ENCODE measurements around the gene DENND1A.
"Not testable (repeated sequence)": the region's sequence is repeated elsewhere in the genome, so short reads cannot be mapped to it uniquely, and the experiment has no call there.

Gene DENND1A

GRCh38 chr9:123654994-123655637 lies 274.8 kb downstream of the DENND1A start:
- DNase-seq (ENCODE audit: low read depth, low spot score), result no peak

DNA sequence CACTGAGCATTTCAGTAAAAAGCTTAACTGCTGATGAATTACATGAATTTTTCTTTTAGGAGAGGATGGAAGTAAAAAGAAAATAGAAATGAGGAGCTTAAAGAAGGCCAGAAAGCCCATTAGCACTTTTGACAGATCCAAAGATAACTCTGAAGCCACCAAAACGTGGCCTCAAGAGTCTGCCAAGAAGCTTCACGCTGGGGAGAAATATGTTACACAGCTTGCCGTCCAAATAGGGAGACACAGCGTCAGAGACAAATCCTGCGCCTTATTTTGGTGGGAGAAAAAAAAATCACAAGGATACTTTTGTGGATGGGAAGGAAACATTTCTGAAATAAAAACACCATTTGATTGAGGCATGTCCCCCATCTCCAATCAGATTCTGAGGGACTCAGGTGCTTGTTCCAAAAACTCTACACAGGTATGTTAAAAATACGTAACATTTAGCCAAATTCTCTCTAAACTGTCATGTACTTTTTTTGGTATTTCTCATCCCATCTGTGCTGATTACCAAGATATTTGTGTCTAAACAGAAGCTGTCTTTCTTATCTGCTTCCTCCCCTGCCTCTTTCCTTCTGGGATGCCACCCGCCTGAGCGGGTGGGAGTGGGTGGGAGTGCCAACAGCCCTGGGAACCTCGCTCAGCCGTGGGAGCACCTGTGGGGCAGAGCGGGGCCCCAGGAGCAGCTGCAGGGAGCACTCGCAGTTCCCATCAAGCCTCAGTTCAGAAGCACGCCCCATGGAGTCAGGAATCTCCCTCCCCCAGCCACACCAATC lies 275.5 kb downstream of the DENND1A start:
- DNase-seq (ENCODE audit: low read depth, low spot score), result no peak

DNA sequence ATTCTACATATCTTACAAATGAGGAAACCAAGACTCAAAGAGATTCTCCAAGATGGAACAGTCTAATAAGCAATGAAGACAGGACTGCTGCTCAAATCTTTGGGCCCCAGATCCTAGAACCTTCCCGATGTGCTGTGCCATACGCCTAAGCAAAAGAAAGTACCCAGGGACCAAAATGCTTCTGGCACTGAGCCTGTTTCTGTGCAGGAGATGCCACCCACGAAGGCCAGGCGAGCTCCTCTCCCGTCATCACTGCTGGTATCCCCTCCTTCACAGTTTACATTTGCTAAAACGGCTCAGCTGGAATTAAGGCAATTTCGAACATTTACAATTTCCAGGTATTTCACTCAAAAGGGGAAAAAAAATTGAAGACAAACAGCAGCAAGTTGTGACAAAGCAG lies 277.5 kb downstream of the DENND1A start:
- no peak for DNase-seq (ENCODE audit: low read depth, low spot score)

DNA sequence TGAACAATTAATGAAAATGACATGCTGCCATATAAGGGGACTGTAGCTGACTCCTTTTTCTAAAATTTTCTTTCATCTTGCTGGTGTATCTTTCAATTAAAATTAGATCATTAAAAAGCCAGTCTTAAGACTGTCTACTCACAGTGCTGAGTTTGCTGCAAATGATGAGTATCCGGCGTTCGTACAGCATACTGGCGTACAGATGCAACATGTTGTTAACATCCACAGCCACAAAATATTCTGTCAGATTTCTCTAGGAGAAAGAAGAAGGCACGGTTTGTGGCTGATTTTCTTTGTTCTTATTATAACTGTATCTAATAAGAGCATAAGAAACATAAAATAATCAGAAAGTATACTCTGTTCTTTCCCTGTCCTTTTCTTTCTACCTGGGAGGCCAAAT lies 278.1 kb downstream of the DENND1A start:
- DNase-seq (ENCODE audit: low read depth, low spot score), result no peak

DNA sequence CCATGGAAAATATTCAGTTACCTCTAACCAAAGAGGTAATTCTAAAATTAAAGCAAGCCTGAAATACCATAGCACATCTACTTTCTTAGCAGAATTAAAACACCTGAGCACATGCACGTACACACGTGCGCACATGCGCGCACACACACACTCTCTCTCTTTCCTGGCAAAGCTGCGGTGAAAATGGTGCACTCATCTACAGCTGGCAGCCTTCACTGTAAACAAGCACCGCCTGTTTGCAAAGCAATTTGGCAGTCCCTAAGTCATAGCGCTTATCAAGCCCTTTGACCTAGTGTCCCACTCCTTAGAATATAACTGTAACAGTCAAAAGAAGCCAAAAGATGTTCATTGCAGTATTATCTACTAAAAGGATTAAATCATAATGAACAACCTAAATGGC lies 278.7 kb downstream of the DENND1A start:
- no peak for DNase-seq (ENCODE audit: low read depth, low spot score)

DNA sequence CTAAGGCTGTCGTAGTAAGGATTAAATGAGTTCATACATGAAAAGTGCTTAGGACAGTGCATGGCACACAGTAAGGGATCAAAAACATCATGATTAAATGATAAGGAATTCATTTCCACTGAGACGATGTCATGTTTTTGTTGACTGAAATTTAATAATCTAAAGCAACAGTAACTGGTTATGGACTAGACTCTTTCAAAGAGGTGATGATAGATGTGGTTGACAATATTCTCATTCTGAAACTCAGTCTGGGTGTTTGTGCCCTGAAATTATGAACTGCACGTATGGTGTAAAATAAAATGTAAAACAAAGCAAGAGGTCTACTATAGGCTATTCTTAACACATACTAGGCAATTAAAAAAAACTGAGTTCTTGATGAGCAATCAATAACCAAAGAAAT lies 280.0 kb downstream of the DENND1A start:
- DNase-seq (ENCODE audit: low read depth, low spot score), result no peak

GRCh38 chr9:123647145-123647544 lies 282.8 kb downstream of the DENND1A start:
- DNase-seq (ENCODE audit: low read depth, low spot score), result no peak

GRCh38 chr9:123645762-123646161 lies 284.2 kb downstream of the DENND1A start:
- DNase-seq (ENCODE audit: low read depth, low spot score), result no peak

GRCh38 chr9:123645126-123645525 lies 284.8 kb downstream of the DENND1A start:
- peak; percentile 23 for DNase-seq (ENCODE audit: low read depth, low spot score)

GRCh38 chr9:123643518-123643917 lies 286.4 kb downstream of the DENND1A start:
- DNase-seq (ENCODE audit: low read depth, low spot score), result no peak

DNA sequence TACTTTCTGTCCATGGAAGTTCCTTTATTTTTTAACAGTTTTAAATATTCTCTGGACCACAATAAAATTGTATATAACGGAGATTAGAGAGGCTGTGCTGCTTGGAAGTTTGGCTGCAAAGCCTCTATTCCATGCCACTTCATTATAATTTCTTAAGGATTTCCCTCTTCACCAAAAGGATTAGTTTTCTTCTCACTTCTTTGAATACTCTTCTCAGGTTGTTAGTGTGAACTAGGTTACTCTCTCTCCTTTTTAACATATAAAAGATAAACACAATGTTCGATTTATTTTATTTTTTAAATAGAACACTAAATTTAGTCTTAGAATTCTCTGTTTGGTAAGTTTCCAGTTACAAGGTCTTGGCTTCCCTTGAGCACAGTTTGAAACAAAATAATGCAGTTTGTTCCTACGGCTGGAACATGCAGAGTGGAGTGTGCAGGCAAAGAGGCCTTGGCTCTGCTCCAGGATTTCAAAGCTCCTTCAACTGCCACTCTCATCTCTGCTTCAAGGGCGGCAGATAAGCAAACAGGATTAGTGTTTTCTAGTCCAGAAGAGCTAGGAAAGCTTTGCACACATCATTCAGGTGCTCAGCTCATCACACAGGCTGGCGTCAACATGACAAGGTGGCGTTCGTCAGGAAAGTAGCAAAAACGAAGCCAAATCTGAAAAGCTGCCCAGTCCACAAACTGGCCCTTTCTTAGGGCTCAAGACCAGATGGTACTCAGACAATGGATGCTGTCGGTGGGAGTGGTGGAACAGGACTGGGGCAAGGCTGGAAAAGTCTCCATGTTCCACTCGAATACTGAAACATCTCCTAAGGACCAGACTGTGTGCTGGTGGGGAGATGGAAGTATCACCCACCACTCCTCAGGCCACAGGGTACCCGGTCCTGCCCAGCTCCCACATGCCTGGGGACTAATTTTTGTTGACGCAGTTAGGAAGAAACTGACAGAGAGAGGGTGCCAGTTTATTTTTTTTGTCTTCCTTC lies 287.3 kb downstream of the DENND1A start:
- no peak for DNase-seq (ENCODE audit: low read depth, low spot score)

GRCh38 chr9:123640792-123641222 lies 289.1 kb downstream of the DENND1A start:
- DNase-seq (ENCODE audit: low read depth, low spot score), result no peak

- no peak for DNase-seq (ENCODE audit: low read depth, low spot score)
Observed at GRCh38 chr9:123639743-123640142, 290.2 kb downstream of the DENND1A start.

- no peak for DNase-seq (ENCODE audit: low read depth, low spot score)
Observed at GRCh38 chr9:123637945-123638634, 291.8 kb downstream of the DENND1A start.

DNA sequence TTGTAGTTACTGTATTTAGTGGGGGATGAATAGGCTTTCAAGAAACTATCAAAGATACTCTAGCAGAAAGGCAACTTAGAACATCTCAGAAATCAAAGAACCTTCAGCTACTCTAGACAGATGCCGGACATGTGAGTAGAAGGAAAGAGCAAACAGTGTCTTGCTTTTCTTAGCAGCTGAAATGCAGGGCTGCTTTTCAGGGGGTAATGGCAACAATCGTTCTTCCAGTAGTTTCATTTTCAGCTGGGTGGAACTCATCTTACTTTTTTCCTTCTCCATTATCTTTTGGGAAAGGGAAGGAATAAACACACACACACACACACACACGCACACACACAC lies 292.4 kb downstream of the DENND1A start:
- no peak for DNase-seq (ENCODE audit: low read depth, low spot score)

- not testable (repeated sequence) for DNase-seq (ENCODE audit: low read depth, low spot score)
Observed at GRCh38 chr9:123636805-123637204, 293.1 kb downstream of the DENND1A start.

- no peak for DNase-seq (ENCODE audit: low read depth, low spot score)
Observed at GRCh38 chr9:123631862-123632261, 298.1 kb downstream of the DENND1A start.

GRCh38 chr9:123630233-123630632 lies 299.7 kb downstream of the DENND1A start:
- no peak for DNase-seq (ENCODE audit: low read depth, low spot score)

GRCh38 chr9:123629531-123629930 lies 300.4 kb downstream of the DENND1A start:
- DNase-seq (ENCODE audit: low read depth, low spot score), result no peak

DNA sequence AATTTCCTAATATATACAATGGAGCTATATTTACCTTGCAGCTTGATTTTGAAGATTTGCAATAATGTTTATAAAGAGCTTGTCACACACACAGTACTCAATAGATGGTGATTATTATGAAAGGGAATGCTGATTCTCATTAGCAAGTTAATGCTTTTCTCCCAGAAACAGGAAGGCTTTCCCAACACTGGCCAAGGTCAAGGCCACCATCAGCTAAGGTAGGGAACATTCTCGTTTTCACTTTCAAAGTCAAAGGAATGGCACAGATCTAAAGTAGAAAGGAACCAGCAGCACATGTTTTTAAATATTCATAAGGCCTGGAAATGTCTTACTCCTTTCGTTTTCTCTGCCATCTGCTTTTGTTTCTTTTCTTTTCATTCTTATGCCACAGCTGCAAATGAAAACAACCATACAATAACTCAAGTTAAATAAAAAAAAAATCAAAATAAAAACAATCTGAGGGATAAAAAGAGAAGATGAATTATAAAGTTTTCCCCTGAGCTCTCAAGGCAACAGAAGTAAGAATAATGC lies 307.1 kb downstream of the DENND1A start:
- DNase-seq (ENCODE audit: low read depth, low spot score), result no peak

GRCh38 chr9:123620239-123620638 lies 309.7 kb downstream of the DENND1A start:
- DNase-seq (ENCODE audit: low read depth, low spot score), result no peak
